Right lobe of liver (tissue), 6 donors: ENCODE measurements around the gene METTL22. TPM values are rescaled to one million over a fixed set of nuclear protein-coding genes. Genes with fewer than 3 reads are reported as not detected.

Experiments
- ATAC-seq, 4 donors: fragments of 200-7000 bp; cut with Tn5 transposase; one replicate each; pipeline ENCODE4 v1.9.1; 2020; ENCODE audit warnings: mild to moderate bottlenecking in 4 of 4, moderate library complexity in 4 of 4
- DNase-seq, 3 donors: peaks; one replicate each; pipeline ENCODE4 v3.0.0-alpha.2; 2020
- H3K27ac ChIP-seq, 3 donors: fragments of 200-600 bp; one replicate each; pipeline ENCODE4 v1.8.0; 2022
- H3K27me3 ChIP-seq, 2 donors: fragments of 200-600 bp; one replicate each; pipeline ENCODE4 v1.8.0; 2022
- H3K36me3 ChIP-seq, 4 donors: fragments of 200-600 bp; sonication (generic) in 1 of 4; one replicate each; pipeline versions ENCODE4 v1.5.1 to v1.8.0; 2017 to 2022; ENCODE audit warnings: control low read depth in 1 of 4
- H3K4me1 ChIP-seq, 4 donors: fragments of 200-600 bp; sonication (generic) in 1 of 4; one replicate each; pipeline versions ENCODE4 v1.5.1 to v1.8.0; 2017 to 2022; ENCODE audit warnings: control low read depth in 1 of 4
- H3K4me3 ChIP-seq, 3 donors: fragments of 200-600 bp; one replicate each; pipeline ENCODE4 v1.8.0; 2022
- H3K9me3 ChIP-seq, 4 donors: fragments of 200-600 bp; sonication (generic) in 1 of 4; one replicate each; pipeline versions ENCODE4 v1.5.1 to v1.8.0; 2017 to 2022; ENCODE audit warnings: control low read depth in 1 of 4
- CTCF ChIP-seq, 4 donors: fragments of 200-600 bp in 3 of 4; fragments of 450-650 bp in 1 of 4; IDR thresholded peaks; one replicate each; pipeline versions ENCODE4 v1.5.1 to v1.8.0; 2016 to 2022; ENCODE audit warnings: antibody characterized with exemption in 4 of 4, mild to moderate bottlenecking in 2 of 4
- POLR2A ChIP-seq: fragments of 450-650 bp; IDR thresholded peaks from one replicate; pipeline ENCODE4 v1.6.1; 2017; ENCODE audit warnings: antibody characterized with exemption, mild to moderate bottlenecking
- WGBS: methylation state at CpG from one replicate; pipeline ENCODE4 v1.1.6; 2018; ENCODE audit warnings: low coverage, low lambda C conversion rate; ENCODE audit not compliant: insufficient coverage; ENCODE audit errors: missing lambda C conversion rate; 5-methylcytosine and 5-hydroxymethylcytosine counted together
- intact Hi-C, 2 donors: fragments of 100-400 bp; cut with DNase I; formaldehyde crosslinking; loops; one replicate each; pipeline versions ENCODE4 v1.11.2 to v1.14.1; 2022
- total RNA-seq, 6 experiments: library from RNA; depleted of rRNA in 2 of 6; stranded (reverse); fragments of >200 nt in 2 of 6; fragmentation: NEBNext Ultra II Directional in 3 of 6; extraction: Animal tissue kit (Norgen Biotek cat#: 25700) in 3 of 6; gene quantifications; one replicate each; pipeline versions ENCODE4 v1.1.0 to v1.2.4, GENCODE V29; 2016 to 2023
- donor health status: DM: no; HTN: yes; CAD: no.
- donor health status: DM: no; HTN: no; CAD: no.
- donor health status: DM: no; HTN: no; CAD: no.
- donor health status: DM: no; HTN: yes; CAD: no.
- donor health status: DM: no; HTN: yes; CAD: no.

The METTL22 gene
- total RNA-seq, 6 experiments from 2014 or later, result 11.3 to 15.2 (median 13.7) TPM

GRCh38 chr16:8627456-8627855 lies 6.0 kb downstream of the METTL22 start:
- H3K36me3 ChIP-seq, result peaks cover 0 to 63% (median 15%) of the 10 kb centered on the region in 4 donors
- no peak for ATAC-seq
- no peak overlapping the region for H3K4me3 ChIP-seq
- peaks cover 0 to 4% (median 0%) of the 10 kb centered on the region in 4 donors for H3K4me1 ChIP-seq
- no peaks in the 10 kb centered on the region for H3K27me3 ChIP-seq
- intact Hi-C loops, result no loop called here
- no peak overlapping the region for H3K27ac ChIP-seq
- DNase-seq, result no peak
- WGBS, result 94% methylated on average over 4 of the region's 4 CpGs
- no peak for TF ChIP-seq POLR2A
- TF ChIP-seq CTCF (IDR thresholded peaks at IDR 0.05), result no peak
- H3K9me3 ChIP-seq, result no peaks in the 10 kb centered on the region

- peaks cover 0 to 73% (median 15%) of the 10 kb centered on the region in 4 donors for H3K36me3 ChIP-seq
- no peak overlapping the region for H3K27ac ChIP-seq
- H3K9me3 ChIP-seq, result no peaks in the 10 kb centered on the region
- H3K27me3 ChIP-seq, result no peaks in the 10 kb centered on the region
- no peak for DNase-seq
- no peak overlapping the region for H3K4me3 ChIP-seq
- ATAC-seq, result no peak
- TF ChIP-seq POLR2A (no peak), CTCF (IDR thresholded peaks at IDR 0.05) (no peak)
- WGBS, result 87% methylated on average over 7 of the region's 16 CpGs
- H3K4me1 ChIP-seq, result no peaks in the 10 kb centered on the region
- intact Hi-C loops, result no loop called here
Measured at GRCh38 chr16:8628981-8629725, 7.7 kb downstream of the METTL22 start.

GRCh38 chr16:8630255-8630953 lies 8.9 kb downstream of the METTL22 start:
- WGBS, result 86% methylated on average over 5 of the region's 11 CpGs
- DNase-seq (no peak), ATAC-seq (no peak)
- Histone ChIP-seq H3K4me3 (no peak overlapping the region), H3K36me3 (peaks cover 2 to 81% (median 17%) of the 10 kb centered on the region in 4 donors), H3K9me3 (no peaks in the 10 kb centered on the region), H3K27me3 (no peaks in the 10 kb centered on the region), H3K4me1 (no peaks in the 10 kb centered on the region), H3K27ac (no peak overlapping the region)
- TF ChIP-seq POLR2A, result no peak
- intact Hi-C loops, result loop anchor here in 1 of 2 donors (10.0 kb wide), 1 partner anchor 56 kb away; no protein-coding TSS in a partner anchor

- intact Hi-C loops, result loop anchor here in 1 of 2 donors (10.0 kb wide), 1 partner anchor 57 kb away; no protein-coding TSS in a partner anchor
- Histone ChIP-seq H3K4me3 (no peak overlapping the region), H3K4me1 (no peaks in the 10 kb centered on the region), H3K36me3 (peaks cover 4 to 81% (median 20%) of the 10 kb centered on the region in 4 donors), H3K27me3 (no peaks in the 10 kb centered on the region), H3K27ac (no peak overlapping the region), H3K9me3 (no peaks in the 10 kb centered on the region)
- 78% methylated on average over 7 of the region's 9 CpGs for WGBS
- ATAC-seq (peak in 1 of 4 donors; percentile 8), DNase-seq (no peak)
- TF ChIP-seq CTCF (IDR thresholded peaks at IDR 0.05) (no peak), POLR2A (no peak)
Measured at GRCh38 chr16:8631373-8631772, 9.9 kb downstream of the METTL22 start.
